Right lobe of liver (tissue), 6 donors: ENCODE measurements around the gene IL1RAP. TPM values are rescaled to one million over a fixed set of nuclear protein-coding genes. Genes with fewer than 3 reads are reported as not detected.

ENCODE experiments used
- ATAC-seq, 4 donors: fragments of 200-7000 bp; cut with Tn5 transposase; one replicate each; pipeline ENCODE4 v1.9.1; 2020; ENCODE audit warnings: mild to moderate bottlenecking in 4 of 4, moderate library complexity in 4 of 4
- DNase-seq, 3 donors: peaks; one replicate each; pipeline ENCODE4 v3.0.0-alpha.2; 2020
- H3K27ac ChIP-seq, 3 donors: fragments of 200-600 bp; one replicate each; pipeline ENCODE4 v1.8.0; 2022
- H3K27me3 ChIP-seq, 2 donors: fragments of 200-600 bp; one replicate each; pipeline ENCODE4 v1.8.0; 2022
- H3K36me3 ChIP-seq, 4 donors: fragments of 200-600 bp; sonication (generic) in 1 of 4; one replicate each; pipeline versions ENCODE4 v1.5.1 to v1.8.0; 2017 to 2022; ENCODE audit warnings: control low read depth in 1 of 4
- H3K4me1 ChIP-seq, 4 donors: fragments of 200-600 bp; sonication (generic) in 1 of 4; one replicate each; pipeline versions ENCODE4 v1.5.1 to v1.8.0; 2017 to 2022; ENCODE audit warnings: control low read depth in 1 of 4
- H3K4me3 ChIP-seq, 3 donors: fragments of 200-600 bp; one replicate each; pipeline ENCODE4 v1.8.0; 2022
- H3K9me3 ChIP-seq, 4 donors: fragments of 200-600 bp; sonication (generic) in 1 of 4; one replicate each; pipeline versions ENCODE4 v1.5.1 to v1.8.0; 2017 to 2022; ENCODE audit warnings: control low read depth in 1 of 4
- POLR2A ChIP-seq: fragments of 450-650 bp; IDR thresholded peaks from one replicate; pipeline ENCODE4 v1.6.1; 2017; ENCODE audit warnings: antibody characterized with exemption, mild to moderate bottlenecking
- WGBS: methylation state at CpG from one replicate; pipeline ENCODE4 v1.1.6; 2018; ENCODE audit warnings: low coverage, low lambda C conversion rate; ENCODE audit not compliant: insufficient coverage; ENCODE audit errors: missing lambda C conversion rate; 5-methylcytosine and 5-hydroxymethylcytosine counted together
- intact Hi-C, 2 donors: fragments of 100-400 bp; cut with DNase I; formaldehyde crosslinking; loops; one replicate each; pipeline versions ENCODE4 v1.11.2 to v1.14.1; 2022
- total RNA-seq, 6 experiments: library from RNA; depleted of rRNA in 2 of 6; stranded (reverse); fragments of >200 nt in 2 of 6; fragmentation: NEBNext Ultra II Directional in 3 of 6; extraction: Animal tissue kit (Norgen Biotek cat#: 25700) in 3 of 6; gene quantifications; one replicate each; pipeline versions ENCODE4 v1.1.0 to v1.2.4, GENCODE V29; 2016 to 2023
- TF ChIP-seq, protein P1 (sequence below), 4 donors: fragments of 200-600 bp in 3 of 4; fragments of 450-650 bp in 1 of 4; IDR thresholded peaks; one replicate each; pipeline versions ENCODE4 v1.5.1 to v1.8.0; 2016 to 2022; ENCODE audit warnings: antibody characterized with exemption in 4 of 4, mild to moderate bottlenecking in 2 of 4
- donor health status: DM: no; HTN: yes; CAD: no.
- donor health status: DM: no; HTN: no; CAD: no.
- donor health status: DM: no; HTN: no; CAD: no.
- donor health status: DM: no; HTN: yes; CAD: no.
- donor health status: DM: no; HTN: yes; CAD: no.

Gene IL1RAP
- total RNA-seq, 6 experiments from 2014 or later, result 44.6 to 142 (median 60.5) TPM

DNA sequence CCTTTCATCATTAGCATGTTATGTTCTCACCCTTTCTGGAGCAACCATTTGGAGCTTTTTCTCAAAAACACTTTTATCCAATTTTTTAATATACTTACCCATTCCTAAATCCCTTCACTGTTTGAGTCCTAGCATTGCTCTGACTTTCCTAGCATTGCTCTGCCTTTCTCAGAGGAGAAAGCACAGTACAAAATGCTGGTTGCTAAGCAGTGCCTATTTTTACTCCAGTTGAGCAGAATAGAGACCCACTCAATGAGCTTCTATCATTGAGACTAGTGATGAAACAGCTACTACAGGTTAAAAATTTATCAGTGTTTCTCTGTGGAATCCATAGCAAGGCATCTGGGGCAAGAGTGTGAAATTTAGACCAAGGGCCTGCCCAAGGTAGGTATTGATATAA lies 21.8 kb upstream of the IL1RAP start:
- H3K9me3 ChIP-seq, result no peaks in the 10 kb centered on the region
- intact Hi-C loops, result no loop called here

DNA sequence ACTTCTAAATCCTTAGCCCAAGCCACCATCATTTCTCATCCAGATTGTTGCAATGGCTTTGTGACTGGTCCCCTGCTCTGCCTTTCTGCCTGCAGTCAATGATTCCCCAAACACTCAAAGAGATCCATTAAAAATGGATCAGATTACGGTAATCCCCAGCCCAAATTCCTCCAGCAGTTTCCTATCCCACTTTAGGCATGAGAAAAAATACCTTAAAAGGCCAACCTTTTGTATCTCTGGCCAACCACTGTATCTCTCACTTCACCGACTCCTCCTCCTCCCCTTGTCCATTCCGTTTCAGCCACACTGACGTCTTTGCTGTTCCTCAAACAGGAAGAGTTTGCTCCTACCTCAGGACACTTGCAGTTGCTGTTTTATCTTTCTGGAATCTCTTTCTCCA lies 20.9 kb upstream of the IL1RAP start:
- H3K27ac ChIP-seq, result no peak overlapping the region
- WGBS, result 90% methylated on average over 4 of the region's 4 CpGs
- H3K27me3 ChIP-seq, result no peaks in the 10 kb centered on the region
- H3K36me3 ChIP-seq, result no peaks in the 10 kb centered on the region
- intact Hi-C loops, result no loop called here
- H3K4me1 ChIP-seq, result no peaks in the 10 kb centered on the region
- ATAC-seq (no peak), DNase-seq (no peak)
- no peak for TF ChIP-seq POLR2A
- TF ChIP-seq, protein P1, sequence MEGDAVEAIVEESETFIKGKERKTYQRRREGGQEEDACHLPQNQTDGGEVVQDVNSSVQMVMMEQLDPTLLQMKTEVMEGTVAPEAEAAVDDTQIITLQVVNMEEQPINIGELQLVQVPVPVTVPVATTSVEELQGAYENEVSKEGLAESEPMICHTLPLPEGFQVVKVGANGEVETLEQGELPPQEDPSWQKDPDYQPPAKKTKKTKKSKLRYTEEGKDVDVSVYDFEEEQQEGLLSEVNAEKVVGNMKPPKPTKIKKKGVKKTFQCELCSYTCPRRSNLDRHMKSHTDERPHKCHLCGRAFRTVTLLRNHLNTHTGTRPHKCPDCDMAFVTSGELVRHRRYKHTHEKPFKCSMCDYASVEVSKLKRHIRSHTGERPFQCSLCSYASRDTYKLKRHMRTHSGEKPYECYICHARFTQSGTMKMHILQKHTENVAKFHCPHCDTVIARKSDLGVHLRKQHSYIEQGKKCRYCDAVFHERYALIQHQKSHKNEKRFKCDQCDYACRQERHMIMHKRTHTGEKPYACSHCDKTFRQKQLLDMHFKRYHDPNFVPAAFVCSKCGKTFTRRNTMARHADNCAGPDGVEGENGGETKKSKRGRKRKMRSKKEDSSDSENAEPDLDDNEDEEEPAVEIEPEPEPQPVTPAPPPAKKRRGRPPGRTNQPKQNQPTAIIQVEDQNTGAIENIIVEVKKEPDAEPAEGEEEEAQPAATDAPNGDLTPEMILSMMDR (IDR thresholded peaks at IDR 0.05), result no peak
- no peak overlapping the region for H3K4me3 ChIP-seq
- H3K9me3 ChIP-seq, result no peaks in the 10 kb centered on the region

More for the DNA sequence above, 21.8 kb upstream of the IL1RAP start:
- Histone ChIP-seq H3K27me3 (no peaks in the 10 kb centered on the region), H3K4me1 (no peaks in the 10 kb centered on the region), H3K36me3 (no peaks in the 10 kb centered on the region), H3K27ac (no peak overlapping the region), H3K4me3 (no peak overlapping the region)
- TF ChIP-seq, protein P1 (IDR thresholded peaks at IDR 0.05), result no peak
- no peak for TF ChIP-seq POLR2A
- DNase-seq (no peak), ATAC-seq (no peak)

DNA sequence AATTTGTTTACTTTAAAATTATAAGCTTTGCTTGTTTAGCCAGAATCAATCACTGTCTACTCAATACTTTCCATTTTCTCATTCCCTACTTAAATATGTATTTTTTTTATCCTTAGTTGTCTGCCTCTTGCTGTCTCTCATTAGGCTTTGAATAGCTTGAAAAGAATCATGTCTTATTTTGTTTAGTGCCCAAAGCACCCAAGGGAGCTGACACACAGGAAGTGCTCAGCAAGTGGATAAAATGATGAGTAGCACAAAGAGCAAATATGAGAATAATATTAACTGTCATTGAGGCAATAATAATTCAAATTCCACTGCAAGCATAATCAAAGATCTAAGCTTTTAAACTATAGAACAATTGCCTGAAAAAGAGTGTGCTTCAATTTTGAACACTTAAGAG lies 19.0 kb upstream of the IL1RAP start:
- DNase-seq, result no peak
- ATAC-seq, result no peak
- Histone ChIP-seq H3K4me3 (no peak overlapping the region), H3K4me1 (no peaks in the 10 kb centered on the region), H3K9me3 (no peaks in the 10 kb centered on the region), H3K27ac (no peak overlapping the region), H3K27me3 (no peaks in the 10 kb centered on the region), H3K36me3 (no peaks in the 10 kb centered on the region)
- TF ChIP-seq, protein P1 (IDR thresholded peaks at IDR 0.05), result no peak
- TF ChIP-seq POLR2A, result no peak
- intact Hi-C loops, result no loop called here

DNA sequence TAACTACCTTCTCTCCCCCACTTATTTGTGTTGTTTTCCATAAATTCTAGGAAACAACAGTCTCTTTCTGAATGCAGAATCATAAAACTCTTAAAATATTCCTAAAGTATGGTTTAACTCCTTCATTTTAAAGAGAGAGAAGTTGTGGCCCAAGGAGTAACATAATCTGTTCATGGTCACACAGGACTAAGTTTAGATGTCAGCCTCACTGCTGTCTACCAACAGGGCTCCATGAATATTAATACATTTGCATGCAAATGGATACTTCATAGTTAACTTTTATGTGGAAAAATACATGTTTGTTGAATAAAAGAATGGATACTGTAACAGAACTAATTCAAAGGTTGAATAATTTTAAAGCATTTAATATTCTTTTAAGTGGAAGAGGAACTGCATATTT lies 18.5 kb upstream of the IL1RAP start:
- DNase-seq (no peak), ATAC-seq (no peak)

DNA sequence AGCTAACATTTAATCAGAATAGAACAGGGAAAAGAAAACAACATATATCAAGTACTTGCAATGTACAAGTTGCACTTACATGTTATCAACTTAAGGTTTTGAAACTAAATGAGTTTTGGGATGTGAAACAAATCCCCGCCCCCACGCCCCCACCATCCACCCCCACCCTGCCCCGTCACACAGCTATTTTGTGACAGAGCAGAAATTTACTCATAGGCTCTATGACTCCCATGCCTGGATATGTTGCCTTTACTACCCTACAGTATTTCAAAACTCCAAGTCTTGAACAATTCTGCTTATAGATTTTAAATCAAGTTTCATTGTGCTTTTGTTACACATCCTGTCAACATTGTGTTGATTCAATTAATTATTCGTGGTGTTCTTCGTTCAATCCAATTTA lies 18.1 kb upstream of the IL1RAP start:
- no peaks in the 10 kb centered on the region for H3K27me3 ChIP-seq
- intact Hi-C loops, result no loop called here
- ATAC-seq (no peak), DNase-seq (no peak)
- H3K36me3 ChIP-seq, result no peaks in the 10 kb centered on the region
- no peak overlapping the region for H3K27ac ChIP-seq
- H3K9me3 ChIP-seq, result no peaks in the 10 kb centered on the region
- H3K4me3 ChIP-seq, result no peak overlapping the region
- no peaks in the 10 kb centered on the region for H3K4me1 ChIP-seq
- 66% methylated on average over 3 of the region's 5 CpGs for WGBS
- TF ChIP-seq, protein P1 (IDR thresholded peaks at IDR 0.05), result no peak
- TF ChIP-seq POLR2A, result no peak

More for the DNA sequence above, 18.5 kb upstream of the IL1RAP start:
- no peaks in the 10 kb centered on the region for H3K4me1 ChIP-seq
- H3K36me3 ChIP-seq, result no peaks in the 10 kb centered on the region
- no peak overlapping the region for H3K27ac ChIP-seq
- no peak for TF ChIP-seq POLR2A
- TF ChIP-seq, protein P1 (IDR thresholded peaks at IDR 0.05), result no peak
- intact Hi-C loops, result no loop called here
- H3K27me3 ChIP-seq, result no peaks in the 10 kb centered on the region
- no peaks in the 10 kb centered on the region for H3K9me3 ChIP-seq
- H3K4me3 ChIP-seq, result no peak overlapping the region
